Upper lobe of right lung (tissue), 1 donor: ENCODE measurements around the gene SCNN1A. TPM values are rescaled to one million over a fixed set of nuclear protein-coding genes. Genes with fewer than 3 reads are reported as not detected.
A peak's percentile ranks its signal among the peaks of the same experiment; 100 is the strongest.

ENCODE experiments used
- ATAC-seq: fragments of 200-7000 bp; cut with Tn5 transposase; one replicate; pipeline ENCODE4 v1.9.1; 2020; ENCODE audit warnings: mild to moderate bottlenecking, moderate library complexity
- DNase-seq: peaks from one replicate; pipeline ENCODE4 v3.0.0-alpha.2; 2020
- H3K27ac ChIP-seq: fragments of 200-600 bp; one replicate; pipeline ENCODE4 v1.8.0; 2022
- H3K27me3 ChIP-seq: fragments of 200-600 bp; one replicate; pipeline ENCODE4 v1.8.0; 2022; ENCODE audit warnings: mild to moderate bottlenecking
- H3K36me3 ChIP-seq: fragments of 200-600 bp; one replicate; pipeline ENCODE4 v1.8.0; 2022
- H3K4me1 ChIP-seq: fragments of 200-600 bp; one replicate; pipeline ENCODE4 v1.8.0; 2022
- H3K4me3 ChIP-seq: fragments of 200-600 bp; one replicate; pipeline ENCODE4 v1.8.0; 2022; ENCODE audit warnings: mild to moderate bottlenecking
- H3K9me3 ChIP-seq: fragments of 200-600 bp; one replicate; pipeline ENCODE4 v1.8.0; 2022
- CTCF ChIP-seq: fragments of 200-600 bp; IDR thresholded peaks from one replicate; pipeline ENCODE4 v1.8.0; 2022; ENCODE audit warnings: antibody characterized with exemption
- intact Hi-C: fragments of 100-400 bp; cut with DNase I; formaldehyde crosslinking; loops from one replicate; pipeline ENCODE4 v1.11.0; 2022
- total RNA-seq: library from RNA; stranded (reverse); fragmentation: NEBNext Ultra II Directional; extraction: Animal tissue kit (Norgen Biotek cat#: 25700); gene quantifications from one replicate; pipeline ENCODE4 v1.2.1, GENCODE V29; 2021
- donor health status: DM: no; HTN: yes; CAD: no; lungs with severe emphysema.

SCNN1A gene
- total RNA-seq, 1 donor from 2014 or later = 199 TPM

- no peak for DNase-seq
- ATAC-seq = peak; percentile 3
Observed at GRCh38 chr12:6384499-6385436, 9.4 kb upstream of the SCNN1A start.

GRCh38 chr12:6383572-6384498 is 8.5 kb upstream of the SCNN1A start, which contains the start of gene LTBR:
Gene LTBR, plus strand, starts transcription at chr12:6384162. Its CDS starts 197 bp downstream, at chr12:6384359.
- intact Hi-C loops = no loop called here
- Histone ChIP-seq H3K36me3 (peaks cover 28% of the 10 kb centered on the region), H3K27ac (peak within 1 kb of the TSS; percentile 96), H3K27me3 (no peaks in the 10 kb centered on the region), H3K9me3 (no peaks in the 10 kb centered on the region), H3K4me1 (peaks cover 41% of the 10 kb centered on the region), H3K4me3 (peak within 1 kb of the TSS; percentile 96)
- peak; percentile 96 for ATAC-seq
- peak; percentile 15 for TF ChIP-seq CTCF
- peak; percentile 99 for DNase-seq

More at GRCh38 chr12:6384499-6385436, 9.4 kb upstream of the SCNN1A start:
- H3K4me1 ChIP-seq = peaks cover 33% of the 10 kb centered on the region
- peak overlapping the region; percentile 96 for H3K4me3 ChIP-seq
- intact Hi-C loops = no loop called here
- no peaks in the 10 kb centered on the region for H3K27me3 ChIP-seq
- H3K36me3 ChIP-seq = peaks cover 35% of the 10 kb centered on the region
- H3K9me3 ChIP-seq = no peaks in the 10 kb centered on the region
- peak overlapping the region; percentile 96 for H3K27ac ChIP-seq
- no peak for TF ChIP-seq CTCF

GRCh38 chr12:6382982-6383381 is 7.6 kb upstream of the SCNN1A start:
- DNase-seq (no peak), ATAC-seq (no peak)
- TF ChIP-seq CTCF = no peak
- H3K9me3 ChIP-seq = no peaks in the 10 kb centered on the region
- peak overlapping the region; percentile 96 for H3K4me3 ChIP-seq
- H3K36me3 ChIP-seq = peaks cover 19% of the 10 kb centered on the region
- peak overlapping the region; percentile 96 for H3K27ac ChIP-seq
- peaks cover 50% of the 10 kb centered on the region for H3K4me1 ChIP-seq
- no peaks in the 10 kb centered on the region for H3K27me3 ChIP-seq
- intact Hi-C loops = no loop called here

- ATAC-seq (no peak), DNase-seq (no peak)
- Histone ChIP-seq H3K27me3 (no peaks in the 10 kb centered on the region), H3K4me1 (peaks cover 56% of the 10 kb centered on the region), H3K36me3 (peaks cover 13% of the 10 kb centered on the region), H3K27ac (peak overlapping the region; percentile 96), H3K9me3 (no peaks in the 10 kb centered on the region), H3K4me3 (no peak overlapping the region)
- intact Hi-C loops = no loop called here
- TF ChIP-seq CTCF = no peak
Observed at GRCh38 chr12:6382371-6382770, 7.0 kb upstream of the SCNN1A start.

- DNase-seq (no peak), ATAC-seq (no peak)
- Histone ChIP-seq H3K27me3 (no peaks in the 10 kb centered on the region), H3K4me3 (no peak overlapping the region), H3K27ac (peak overlapping the region; percentile 63), H3K9me3 (no peaks in the 10 kb centered on the region), H3K36me3 (no peaks in the 10 kb centered on the region), H3K4me1 (peaks cover 67% of the 10 kb centered on the region)
- TF ChIP-seq CTCF = no peak
- intact Hi-C loops = no loop called here
Observed at GRCh38 chr12:6380141-6381121, 5.1 kb upstream of the SCNN1A start.
